ENCODE data around the gene C2orf68. TPM values are rescaled to one million over a fixed set of nuclear protein-coding genes. Genes with fewer than 3 reads are reported as not detected.

C2orf68 gene
- total RNA-seq, 1 experiment from 2014 or later: 69.6 TPM

DNA sequence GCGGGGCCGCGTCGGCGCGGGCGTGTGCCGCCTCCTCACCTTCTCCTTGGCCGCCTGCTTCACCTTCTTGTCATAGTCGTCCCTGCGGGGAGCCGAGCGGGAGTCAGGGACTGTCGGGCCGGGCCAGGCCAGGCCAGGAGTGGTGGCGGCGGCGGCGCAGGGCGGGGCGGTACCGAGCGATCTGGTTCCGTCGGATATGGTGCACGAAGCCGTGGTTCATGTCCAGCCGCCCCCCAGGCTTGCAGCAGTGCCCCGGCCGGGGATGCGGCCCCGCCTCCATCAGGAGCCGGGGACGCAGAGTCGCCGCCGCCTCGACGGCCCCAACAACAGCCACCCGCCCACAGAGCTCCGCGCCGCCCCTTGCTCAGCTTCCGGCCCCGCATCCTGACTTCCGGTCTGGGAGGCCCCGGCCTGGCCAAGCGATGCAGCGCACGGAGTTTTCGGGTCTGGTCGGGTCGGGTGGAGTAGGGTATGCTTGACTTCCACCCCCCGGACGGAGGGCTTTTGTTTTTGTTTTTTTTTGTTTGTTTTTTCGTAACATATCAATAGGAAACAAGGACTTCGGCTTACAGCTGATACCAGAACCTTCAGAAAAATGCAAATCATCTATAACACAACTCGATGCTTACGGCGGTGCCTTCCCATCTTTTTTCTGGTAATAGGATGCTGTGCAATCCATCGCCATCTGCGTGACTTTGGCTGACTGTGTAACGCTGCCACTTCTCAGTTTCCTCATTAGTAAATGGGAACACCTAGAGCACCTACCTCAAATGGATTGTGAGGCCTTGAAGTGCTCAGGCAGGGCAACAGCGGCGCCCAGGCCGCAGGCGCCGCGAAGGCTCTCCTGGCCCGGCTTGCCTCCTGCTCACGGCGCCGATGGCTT lies at the start of gene C2orf68 (continued):
- TF ChIP-seq ELF4 (CRISPR knock-in tag; IDR thresholded peaks at IDR 0.05; ENCODE audit: low read depth) (no peak; the same call in 1 of the 2 replicates), IRF2 (CRISPR knock-in tag; IDR thresholded peaks at IDR 0.05; ENCODE audit: borderline replicate concordance, low read depth) (no peak), CREM (CRISPR knock-in tag; IDR thresholded peaks at IDR 0.05) (no peak), OVOL2 (CRISPR knock-in tag; IDR thresholded peaks at IDR 0.05; ENCODE audit: borderline replicate concordance) (no peak), SOX15 (CRISPR knock-in tag; IDR thresholded peaks at IDR 0.05) (no peak), ZNF263 (CRISPR knock-in tag; IDR thresholded peaks at IDR 0.05; ENCODE audit: low read depth) (no peak), TEAD1 (CRISPR knock-in tag; IDR thresholded peaks at IDR 0.05) (peak; percentile 68; the same call in 1 of the 2 replicates), HMGA2 (CRISPR knock-in tag; IDR thresholded peaks at IDR 0.05) (no peak), GTF2I (CRISPR knock-in tag; conservative IDR thresholded peaks at IDR 0.05) (no peak), TP53 (CRISPR knock-in tag; IDR thresholded peaks at IDR 0.05) (0 out of 2 replicates have a peak, but pooled peaks have one; percentile 36), ZNF121 (CRISPR knock-in tag; IDR thresholded peaks at IDR 0.05) (peak; percentile 5; the same call in 1 of the 2 replicates), NFE2L1 (CRISPR knock-in tag; IDR thresholded peaks at IDR 0.05) (no peak), MXD4 (CRISPR knock-in tag; IDR thresholded peaks at IDR 0.05; ENCODE audit: borderline replicate concordance) (no peak), PRRX2 (CRISPR knock-in tag; IDR thresholded peaks at IDR 0.05) (no peak), NR1H2 (CRISPR knock-in tag; IDR thresholded peaks at IDR 0.05) (no peak), NFYB (CRISPR knock-in tag; conservative IDR thresholded peaks at IDR 0.05; ENCODE audit: low read depth) (no peak)
- TF ChIP-seq, protein P1, sequence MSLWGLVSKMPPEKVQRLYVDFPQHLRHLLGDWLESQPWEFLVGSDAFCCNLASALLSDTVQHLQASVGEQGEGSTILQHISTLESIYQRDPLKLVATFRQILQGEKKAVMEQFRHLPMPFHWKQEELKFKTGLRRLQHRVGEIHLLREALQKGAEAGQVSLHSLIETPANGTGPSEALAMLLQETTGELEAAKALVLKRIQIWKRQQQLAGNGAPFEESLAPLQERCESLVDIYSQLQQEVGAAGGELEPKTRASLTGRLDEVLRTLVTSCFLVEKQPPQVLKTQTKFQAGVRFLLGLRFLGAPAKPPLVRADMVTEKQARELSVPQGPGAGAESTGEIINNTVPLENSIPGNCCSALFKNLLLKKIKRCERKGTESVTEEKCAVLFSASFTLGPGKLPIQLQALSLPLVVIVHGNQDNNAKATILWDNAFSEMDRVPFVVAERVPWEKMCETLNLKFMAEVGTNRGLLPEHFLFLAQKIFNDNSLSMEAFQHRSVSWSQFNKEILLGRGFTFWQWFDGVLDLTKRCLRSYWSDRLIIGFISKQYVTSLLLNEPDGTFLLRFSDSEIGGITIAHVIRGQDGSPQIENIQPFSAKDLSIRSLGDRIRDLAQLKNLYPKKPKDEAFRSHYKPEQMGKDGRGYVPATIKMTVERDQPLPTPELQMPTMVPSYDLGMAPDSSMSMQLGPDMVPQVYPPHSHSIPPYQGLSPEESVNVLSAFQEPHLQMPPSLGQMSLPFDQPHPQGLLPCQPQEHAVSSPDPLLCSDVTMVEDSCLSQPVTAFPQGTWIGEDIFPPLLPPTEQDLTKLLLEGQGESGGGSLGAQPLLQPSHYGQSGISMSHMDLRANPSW (CRISPR knock-in tag; conservative IDR thresholded peaks at IDR 0.05; ENCODE audit: low read depth): no peak
- TF ChIP-seq, protein P2, sequence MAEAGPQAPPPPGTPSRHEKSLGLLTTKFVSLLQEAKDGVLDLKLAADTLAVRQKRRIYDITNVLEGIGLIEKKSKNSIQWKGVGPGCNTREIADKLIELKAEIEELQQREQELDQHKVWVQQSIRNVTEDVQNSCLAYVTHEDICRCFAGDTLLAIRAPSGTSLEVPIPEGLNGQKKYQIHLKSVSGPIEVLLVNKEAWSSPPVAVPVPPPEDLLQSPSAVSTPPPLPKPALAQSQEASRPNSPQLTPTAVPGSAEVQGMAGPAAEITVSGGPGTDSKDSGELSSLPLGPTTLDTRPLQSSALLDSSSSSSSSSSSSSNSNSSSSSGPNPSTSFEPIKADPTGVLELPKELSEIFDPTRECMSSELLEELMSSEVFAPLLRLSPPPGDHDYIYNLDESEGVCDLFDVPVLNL (CRISPR knock-in tag; IDR thresholded peaks at IDR 0.05; ENCODE audit: borderline replicate concordance, low read depth): no peak
- TF ChIP-seq, protein P3, sequence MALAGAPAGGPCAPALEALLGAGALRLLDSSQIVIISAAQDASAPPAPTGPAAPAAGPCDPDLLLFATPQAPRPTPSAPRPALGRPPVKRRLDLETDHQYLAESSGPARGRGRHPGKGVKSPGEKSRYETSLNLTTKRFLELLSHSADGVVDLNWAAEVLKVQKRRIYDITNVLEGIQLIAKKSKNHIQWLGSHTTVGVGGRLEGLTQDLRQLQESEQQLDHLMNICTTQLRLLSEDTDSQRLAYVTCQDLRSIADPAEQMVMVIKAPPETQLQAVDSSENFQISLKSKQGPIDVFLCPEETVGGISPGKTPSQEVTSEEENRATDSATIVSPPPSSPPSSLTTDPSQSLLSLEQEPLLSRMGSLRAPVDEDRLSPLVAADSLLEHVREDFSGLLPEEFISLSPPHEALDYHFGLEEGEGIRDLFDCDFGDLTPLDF (CRISPR knock-in tag; IDR thresholded peaks at IDR 0.05): 0 out of 2 replicates have a peak, but pooled peaks have one; percentile 41
- TF ChIP-seq, protein P4, sequence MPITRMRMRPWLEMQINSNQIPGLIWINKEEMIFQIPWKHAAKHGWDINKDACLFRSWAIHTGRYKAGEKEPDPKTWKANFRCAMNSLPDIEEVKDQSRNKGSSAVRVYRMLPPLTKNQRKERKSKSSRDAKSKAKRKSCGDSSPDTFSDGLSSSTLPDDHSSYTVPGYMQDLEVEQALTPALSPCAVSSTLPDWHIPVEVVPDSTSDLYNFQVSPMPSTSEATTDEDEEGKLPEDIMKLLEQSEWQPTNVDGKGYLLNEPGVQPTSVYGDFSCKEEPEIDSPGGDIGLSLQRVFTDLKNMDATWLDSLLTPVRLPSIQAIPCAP (CRISPR knock-in tag; IDR thresholded peaks at IDR 0.05): no peak
- TF ChIP-seq, protein P5, sequence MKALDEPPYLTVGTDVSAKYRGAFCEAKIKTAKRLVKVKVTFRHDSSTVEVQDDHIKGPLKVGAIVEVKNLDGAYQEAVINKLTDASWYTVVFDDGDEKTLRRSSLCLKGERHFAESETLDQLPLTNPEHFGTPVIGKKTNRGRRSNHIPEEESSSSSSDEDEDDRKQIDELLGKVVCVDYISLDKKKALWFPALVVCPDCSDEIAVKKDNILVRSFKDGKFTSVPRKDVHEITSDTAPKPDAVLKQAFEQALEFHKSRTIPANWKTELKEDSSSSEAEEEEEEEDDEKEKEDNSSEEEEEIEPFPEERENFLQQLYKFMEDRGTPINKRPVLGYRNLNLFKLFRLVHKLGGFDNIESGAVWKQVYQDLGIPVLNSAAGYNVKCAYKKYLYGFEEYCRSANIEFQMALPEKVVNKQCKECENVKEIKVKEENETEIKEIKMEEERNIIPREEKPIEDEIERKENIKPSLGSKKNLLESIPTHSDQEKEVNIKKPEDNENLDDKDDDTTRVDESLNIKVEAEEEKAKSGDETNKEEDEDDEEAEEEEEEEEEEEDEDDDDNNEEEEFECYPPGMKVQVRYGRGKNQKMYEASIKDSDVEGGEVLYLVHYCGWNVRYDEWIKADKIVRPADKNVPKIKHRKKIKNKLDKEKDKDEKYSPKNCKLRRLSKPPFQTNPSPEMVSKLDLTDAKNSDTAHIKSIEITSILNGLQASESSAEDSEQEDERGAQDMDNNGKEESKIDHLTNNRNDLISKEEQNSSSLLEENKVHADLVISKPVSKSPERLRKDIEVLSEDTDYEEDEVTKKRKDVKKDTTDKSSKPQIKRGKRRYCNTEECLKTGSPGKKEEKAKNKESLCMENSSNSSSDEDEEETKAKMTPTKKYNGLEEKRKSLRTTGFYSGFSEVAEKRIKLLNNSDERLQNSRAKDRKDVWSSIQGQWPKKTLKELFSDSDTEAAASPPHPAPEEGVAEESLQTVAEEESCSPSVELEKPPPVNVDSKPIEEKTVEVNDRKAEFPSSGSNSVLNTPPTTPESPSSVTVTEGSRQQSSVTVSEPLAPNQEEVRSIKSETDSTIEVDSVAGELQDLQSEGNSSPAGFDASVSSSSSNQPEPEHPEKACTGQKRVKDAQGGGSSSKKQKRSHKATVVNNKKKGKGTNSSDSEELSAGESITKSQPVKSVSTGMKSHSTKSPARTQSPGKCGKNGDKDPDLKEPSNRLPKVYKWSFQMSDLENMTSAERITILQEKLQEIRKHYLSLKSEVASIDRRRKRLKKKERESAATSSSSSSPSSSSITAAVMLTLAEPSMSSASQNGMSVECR (CRISPR knock-in tag; IDR thresholded peaks at IDR 0.05; ENCODE audit: borderline replicate concordance): 0 out of 2 replicates have a peak, but pooled peaks have one; percentile 91
- TF ChIP-seq, protein P6, sequence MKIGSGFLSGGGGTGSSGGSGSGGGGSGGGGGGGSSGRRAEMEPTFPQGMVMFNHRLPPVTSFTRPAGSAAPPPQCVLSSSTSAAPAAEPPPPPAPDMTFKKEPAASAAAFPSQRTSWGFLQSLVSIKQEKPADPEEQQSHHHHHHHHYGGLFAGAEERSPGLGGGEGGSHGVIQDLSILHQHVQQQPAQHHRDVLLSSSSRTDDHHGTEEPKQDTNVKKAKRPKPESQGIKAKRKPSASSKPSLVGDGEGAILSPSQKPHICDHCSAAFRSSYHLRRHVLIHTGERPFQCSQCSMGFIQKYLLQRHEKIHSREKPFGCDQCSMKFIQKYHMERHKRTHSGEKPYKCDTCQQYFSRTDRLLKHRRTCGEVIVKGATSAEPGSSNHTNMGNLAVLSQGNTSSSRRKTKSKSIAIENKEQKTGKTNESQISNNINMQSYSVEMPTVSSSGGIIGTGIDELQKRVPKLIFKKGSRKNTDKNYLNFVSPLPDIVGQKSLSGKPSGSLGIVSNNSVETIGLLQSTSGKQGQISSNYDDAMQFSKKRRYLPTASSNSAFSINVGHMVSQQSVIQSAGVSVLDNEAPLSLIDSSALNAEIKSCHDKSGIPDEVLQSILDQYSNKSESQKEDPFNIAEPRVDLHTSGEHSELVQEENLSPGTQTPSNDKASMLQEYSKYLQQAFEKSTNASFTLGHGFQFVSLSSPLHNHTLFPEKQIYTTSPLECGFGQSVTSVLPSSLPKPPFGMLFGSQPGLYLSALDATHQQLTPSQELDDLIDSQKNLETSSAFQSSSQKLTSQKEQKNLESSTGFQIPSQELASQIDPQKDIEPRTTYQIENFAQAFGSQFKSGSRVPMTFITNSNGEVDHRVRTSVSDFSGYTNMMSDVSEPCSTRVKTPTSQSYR (CRISPR knock-in tag; IDR thresholded peaks at IDR 0.05): no peak
- TF ChIP-seq, protein P7, sequence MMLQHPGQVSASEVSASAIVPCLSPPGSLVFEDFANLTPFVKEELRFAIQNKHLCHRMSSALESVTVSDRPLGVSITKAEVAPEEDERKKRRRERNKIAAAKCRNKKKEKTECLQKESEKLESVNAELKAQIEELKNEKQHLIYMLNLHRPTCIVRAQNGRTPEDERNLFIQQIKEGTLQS (CRISPR knock-in tag; conservative IDR thresholded peaks at IDR 0.05): no peak

Data from WTC11 (cell line).